Left ventricle myocardium superior (tissue), 1 donor: ENCODE measurements around the gene ZNRF1. TPM values are rescaled to one million over a fixed set of nuclear protein-coding genes. Genes with fewer than 3 reads are reported as not detected.

Experiments used
- ATAC-seq: fragments of 200-7000 bp; cut with Tn5 transposase; one replicate; pipeline ENCODE4 v1.9.1; 2020; ENCODE audit warnings: mild to moderate bottlenecking, moderate library complexity
- DNase-seq: peaks from one replicate; pipeline ENCODE4 v3.0.0-alpha.2; 2020
- intact Hi-C: fragments of 100-400 bp; cut with micrococcal nuclease; formaldehyde crosslinking; loops from one replicate; pipeline ENCODE4 v1.11.0; 2022
- total RNA-seq: library from RNA; stranded (reverse); fragmentation: NEBNext Ultra II Directional; extraction: Animal tissue kit (Norgen Biotek cat#: 25700); gene quantifications from one replicate; pipeline ENCODE4 v1.2.1, GENCODE V29; 2021
- donor health status: DM: no; HTN: yes; CAD: no; lungs with severe emphysema.

ZNRF1 gene
- total RNA-seq, 1 donor from 2014 or later, result 24.5 TPM

- DNase-seq (no peak), ATAC-seq (peak; percentile 71)
- intact Hi-C loops, result no loop called here
These were observed 49.7 kb downstream of the ZNRF1 start for GRCh38 chr16:75048530-75048929.

GRCh38 chr16:75052481-75053202 lies 53.8 kb downstream of the ZNRF1 start:
- no peak for DNase-seq
- ATAC-seq, result no peak
- intact Hi-C loops, result no loop called here

- peak; percentile 80 for ATAC-seq
- intact Hi-C loops, result no loop called here
- peak; percentile 84 for DNase-seq
These were observed 55.1 kb downstream of the ZNRF1 start for GRCh38 chr16:75053791-75054555.

GRCh38 chr16:75054556-75054947 lies 55.7 kb downstream of the ZNRF1 start:
- peak; percentile 7 for ATAC-seq

GRCh38 chr16:75058806-75059205 lies 60.0 kb downstream of the ZNRF1 start:
- no peak for ATAC-seq
- intact Hi-C loops, result no loop called here

More at GRCh38 chr16:75054556-75054947, 55.7 kb downstream of the ZNRF1 start:
- no peak for DNase-seq
- intact Hi-C loops, result no loop called here

GRCh38 chr16:75059411-75059810 lies 60.6 kb downstream of the ZNRF1 start:
- no peak for DNase-seq

More at GRCh38 chr16:75058806-75059205, 60.0 kb downstream of the ZNRF1 start:
- no peak for DNase-seq

GRCh38 chr16:75060723-75061122 lies 61.9 kb downstream of the ZNRF1 start:
- DNase-seq, result no peak
- ATAC-seq, result no peak
- intact Hi-C loops, result no loop called here

More at GRCh38 chr16:75059411-75059810, 60.6 kb downstream of the ZNRF1 start:
- intact Hi-C loops, result no loop called here
- no peak for ATAC-seq

- intact Hi-C loops, result no loop called here
- peak; percentile 3 for ATAC-seq
These were observed 62.8 kb downstream of the ZNRF1 start for GRCh38 chr16:75061669-75062068.

GRCh38 chr16:75062135-75062975 lies 63.5 kb downstream of the ZNRF1 start:
- peak; percentile 87 for DNase-seq
- peak; percentile 86 for ATAC-seq
- intact Hi-C loops, result no loop called here

More at GRCh38 chr16:75061669-75062068, 62.8 kb downstream of the ZNRF1 start:
- DNase-seq, result no peak

- DNase-seq (no peak), ATAC-seq (no peak)
- intact Hi-C loops, result no loop called here
These were observed 64.1 kb downstream of the ZNRF1 start for GRCh38 chr16:75062976-75063346.

GRCh38 chr16:75063549-75064088 lies 64.8 kb downstream of the ZNRF1 start:
- ATAC-seq (no peak), DNase-seq (no peak)
- intact Hi-C loops, result no loop called here

- ATAC-seq (no peak), DNase-seq (no peak)
- intact Hi-C loops, result no loop called here
These were observed 65.8 kb downstream of the ZNRF1 start for GRCh38 chr16:75064403-75065148.

- DNase-seq, result no peak
- intact Hi-C loops, result no loop called here
- no peak for ATAC-seq
These were observed 66.3 kb downstream of the ZNRF1 start for GRCh38 chr16:75065149-75065505.

GRCh38 chr16:75065521-75066149 lies 66.8 kb downstream of the ZNRF1 start:
- ATAC-seq (no peak), DNase-seq (no peak)
- intact Hi-C loops, result no loop called here

- DNase-seq (no peak), ATAC-seq (no peak)
- intact Hi-C loops, result no loop called here
These were observed 68.1 kb downstream of the ZNRF1 start for GRCh38 chr16:75066861-75067447.

GRCh38 chr16:75068085-75069031 lies 69.5 kb downstream of the ZNRF1 start:
- intact Hi-C loops, result no loop called here
- ATAC-seq (no peak), DNase-seq (no peak)
